ENCODE measurements around the gene DNAJC27.

The DNAJC27 gene

DNA sequence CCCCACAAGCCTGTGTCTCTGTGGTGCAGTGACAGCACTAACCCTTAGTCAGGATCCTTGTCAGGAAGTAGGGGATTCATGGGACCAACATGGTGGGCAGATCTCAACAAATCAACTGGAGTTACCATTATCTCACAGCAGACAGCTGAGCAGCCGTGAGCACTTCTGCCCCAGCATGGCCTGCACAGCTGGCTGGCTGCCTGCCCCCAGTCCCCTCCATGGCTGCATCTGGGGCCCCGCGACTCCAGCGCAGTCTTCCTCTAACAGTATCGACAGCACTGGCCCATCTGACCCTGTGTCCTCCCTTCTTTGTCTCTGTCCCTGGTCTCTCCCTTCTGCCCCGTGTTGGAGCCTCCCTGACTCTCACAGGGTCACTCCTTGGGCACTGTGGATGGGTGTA is 47.0 kb downstream of the DNAJC27 start:
- no peak for DNase-seq

DNA sequence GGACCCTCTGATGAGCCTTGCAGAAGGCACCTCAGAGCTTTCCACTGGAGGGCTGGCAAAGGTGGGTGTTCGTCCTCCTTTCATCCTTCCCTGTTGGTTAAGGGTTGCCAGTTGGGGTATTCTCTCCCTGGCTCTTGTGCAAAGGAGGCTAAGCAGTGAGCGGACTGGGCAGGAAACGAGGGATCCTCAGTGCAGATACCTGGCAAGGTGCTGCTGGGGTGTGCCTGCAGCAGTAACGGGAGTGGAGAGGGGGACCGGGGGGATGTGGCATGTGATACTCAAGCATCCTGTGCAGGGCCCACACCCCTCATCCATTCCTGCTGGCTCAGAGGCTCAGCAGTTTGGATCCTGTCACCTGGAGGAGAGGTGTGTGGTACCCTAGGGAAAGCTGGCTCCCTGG is 47.5 kb downstream of the DNAJC27 start:
- DNase-seq: no peak

DNA sequence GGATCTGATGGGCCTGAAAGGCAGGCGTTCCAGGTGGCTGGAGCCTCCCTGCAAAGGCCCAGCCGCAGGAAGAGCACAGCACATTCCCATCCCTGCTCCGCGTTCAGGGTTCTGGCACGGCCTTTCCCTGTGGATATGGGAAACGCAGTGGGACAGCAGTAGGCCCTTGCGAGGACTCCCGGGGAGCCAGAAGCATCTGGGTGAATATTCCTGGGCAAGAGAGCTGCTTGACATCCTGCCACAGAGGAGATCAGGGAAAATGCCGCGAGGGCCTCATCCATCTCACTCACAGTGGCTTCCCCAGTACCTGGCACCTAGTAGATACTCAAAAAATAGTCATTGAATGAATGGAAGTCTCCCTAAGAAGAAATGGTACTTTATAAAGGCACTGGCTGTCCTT is 48.6 kb downstream of the DNAJC27 start:
- no peak for DNase-seq

DNA sequence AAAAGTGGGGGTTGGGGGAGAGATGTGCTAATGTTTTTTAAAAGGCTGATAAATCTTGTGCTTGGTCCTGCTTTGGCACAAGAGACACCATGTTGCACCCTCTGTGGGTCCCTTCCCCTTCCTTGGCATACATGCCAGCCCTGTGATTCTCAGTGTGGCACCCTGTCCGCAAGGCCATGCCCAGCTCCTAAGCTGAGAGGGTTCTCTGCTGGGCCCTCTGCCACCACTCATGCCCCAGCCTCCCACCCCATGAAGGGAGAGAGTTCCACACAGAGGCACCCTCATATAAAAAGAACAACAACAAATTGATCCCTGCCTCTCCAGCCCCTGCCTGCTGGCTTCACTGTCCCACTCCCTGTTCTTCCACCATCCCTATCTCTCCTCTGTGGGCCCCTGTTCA is 49.2 kb downstream of the DNAJC27 start:
- DNase-seq: no peak

DNA sequence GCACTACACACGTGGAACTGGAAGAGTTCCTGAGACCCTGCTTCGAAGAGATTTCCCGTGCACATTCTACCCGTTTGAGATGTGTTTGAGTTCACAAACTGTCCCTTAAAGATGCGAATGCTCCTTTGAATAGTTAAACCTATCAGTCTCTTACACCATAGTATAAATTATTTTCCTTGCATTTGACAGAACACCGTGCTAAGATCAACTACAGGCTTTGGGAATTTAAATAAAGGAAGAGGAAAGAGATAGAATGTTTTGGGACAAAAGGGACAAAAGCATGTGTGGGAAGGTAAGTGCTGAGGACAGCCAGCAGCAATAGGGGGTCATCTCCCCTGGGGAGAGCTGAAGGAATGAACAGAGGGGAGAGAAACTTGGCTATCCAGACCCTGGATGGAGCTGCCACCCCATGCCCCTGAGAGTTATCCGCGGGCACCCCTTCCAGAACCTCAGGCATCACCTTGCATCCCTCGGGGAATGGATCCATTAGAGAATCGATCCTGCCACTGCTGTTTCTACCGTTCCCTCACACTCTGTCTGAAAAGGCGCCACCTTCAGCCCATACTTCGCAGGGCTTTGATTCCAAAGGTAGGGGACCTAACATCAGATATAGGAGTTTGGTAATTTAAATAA is 50.8 kb downstream of the DNAJC27 start:
- DNase-seq: peak; percentile 21

DNA sequence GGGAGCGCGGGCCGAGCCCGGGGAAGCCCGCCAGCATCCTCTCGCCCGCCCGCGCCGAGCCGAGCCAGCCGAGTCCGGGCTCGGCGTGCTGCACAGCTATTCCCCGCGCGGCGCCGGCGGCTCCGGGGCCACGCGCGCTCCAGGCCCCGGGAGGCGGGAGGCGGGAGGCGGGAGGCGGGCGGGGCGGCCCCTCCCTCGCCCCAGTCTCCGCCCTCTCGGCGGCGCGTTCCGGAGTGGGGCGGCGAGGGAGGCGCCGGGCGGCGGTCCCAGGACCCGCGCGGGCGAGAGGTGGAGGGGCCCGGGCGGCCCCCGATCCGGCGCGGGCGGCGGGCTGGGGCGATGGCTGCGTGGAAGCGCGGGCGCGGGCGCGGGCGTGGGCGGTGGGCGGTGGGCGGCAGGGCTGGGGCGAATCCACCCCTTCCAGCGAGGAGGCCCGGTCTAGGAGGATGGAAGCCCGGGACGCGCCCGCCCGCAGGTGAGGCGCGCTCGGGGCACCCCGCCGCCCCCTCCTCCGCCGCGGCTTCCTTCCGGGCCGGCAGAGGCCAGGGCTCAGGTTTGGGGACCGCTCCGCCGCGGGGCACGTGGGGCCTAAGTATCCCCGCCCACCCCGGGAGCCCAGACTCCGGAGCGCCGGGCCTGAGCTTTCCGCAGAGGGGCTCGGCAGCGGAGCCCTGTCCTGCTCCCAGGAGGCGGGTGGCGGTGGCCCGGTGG is 51.5 kb downstream of the DNAJC27 start, which contains the start of gene ADCY3:
Gene ADCY3 (minus strand): TSS at position 140 of the 711 bp plus-strand sequence. CDS start 1,250 bp downstream, outside the sequence.
- DNase-seq: peak; percentile 26

DNA sequence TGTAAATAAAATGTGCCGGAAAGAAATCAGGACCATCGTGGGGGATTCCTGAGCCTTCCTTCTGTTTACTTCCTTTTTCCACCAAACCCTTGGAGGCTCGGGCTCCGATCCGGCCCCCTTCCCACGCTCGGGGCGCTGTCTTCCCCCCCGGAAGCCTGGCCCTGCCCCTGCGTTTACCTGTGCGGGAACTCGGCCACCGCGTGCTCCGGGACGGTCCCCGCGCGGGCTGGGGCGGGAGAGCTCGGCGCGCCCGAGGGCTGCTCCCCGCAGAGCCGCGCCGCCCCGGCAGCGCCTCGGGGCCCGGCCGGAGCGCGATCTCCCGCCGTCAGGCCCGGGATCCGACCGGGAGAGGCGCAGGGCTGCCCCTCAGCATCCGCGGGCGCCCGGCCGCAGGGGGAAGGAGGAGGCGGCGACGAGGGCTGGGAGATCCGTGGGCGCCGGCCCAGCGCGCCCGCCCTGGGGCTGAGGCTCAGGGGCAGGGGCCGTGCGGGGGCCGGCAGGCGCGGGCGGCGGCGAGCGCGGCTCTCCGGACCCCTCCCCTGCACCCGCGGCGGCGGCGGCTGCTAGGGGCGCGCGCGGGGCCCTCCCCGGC is 52.2 kb downstream of the DNAJC27 start:
- DNase-seq: no peak

DNA sequence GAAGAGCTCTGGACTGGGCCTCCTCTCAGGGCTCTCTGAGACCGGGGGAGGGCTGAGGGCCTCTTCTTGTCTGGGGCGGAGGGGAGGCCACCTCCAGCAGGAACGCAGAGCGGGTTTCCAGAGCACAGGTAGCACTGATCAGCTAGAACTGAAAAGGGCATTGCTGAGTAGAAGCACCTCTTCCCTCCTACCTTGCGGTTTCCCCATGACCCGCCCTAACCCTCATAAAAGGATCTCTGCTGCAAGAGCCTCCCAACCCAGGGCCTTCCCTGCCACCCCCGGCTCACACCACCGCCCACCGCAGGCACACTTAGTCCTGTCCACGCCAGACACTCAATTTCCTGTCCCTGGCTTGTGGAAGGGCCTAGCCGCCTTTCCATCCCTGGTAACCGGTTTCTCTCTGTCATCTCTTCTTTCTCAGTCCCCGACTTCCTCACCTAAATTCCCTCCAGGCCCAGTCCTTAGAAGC is 52.7 kb downstream of the DNAJC27 start:
- DNase-seq: no peak

DNA sequence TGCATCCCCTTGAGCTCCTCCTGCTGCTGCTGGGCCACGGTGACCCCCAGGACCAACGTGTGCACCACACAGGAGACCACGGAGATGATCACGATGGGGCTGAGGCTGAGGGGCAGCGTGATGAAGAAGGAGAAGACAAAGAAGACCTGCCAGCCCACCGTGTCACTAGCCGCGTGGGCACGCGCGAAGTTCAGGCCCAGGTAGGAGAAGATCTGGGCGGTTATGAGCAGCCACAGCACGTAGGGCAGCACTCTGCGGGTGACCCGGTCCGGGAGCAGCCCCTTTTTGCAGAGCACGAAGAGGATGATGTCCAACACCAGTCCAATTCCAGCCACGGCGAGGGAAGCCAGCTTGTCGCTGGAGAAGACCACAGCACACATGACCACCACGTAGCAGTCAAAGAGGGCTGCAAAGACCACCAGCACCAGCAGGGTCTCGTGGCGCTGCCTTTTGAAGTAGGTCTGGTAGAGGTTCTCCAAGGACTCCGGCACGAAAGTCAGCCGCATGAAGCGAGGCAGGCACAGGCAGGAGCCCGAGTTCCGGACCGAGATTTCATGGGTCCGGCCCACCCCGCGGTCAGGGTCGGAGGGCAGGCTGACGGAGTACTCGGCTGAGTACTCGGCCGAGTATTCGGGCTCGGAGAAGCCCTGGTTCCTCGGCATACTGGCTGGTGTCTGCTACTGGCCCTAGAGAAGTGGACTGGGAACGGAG is 53.3 kb downstream of the DNAJC27 start:
- DNase-seq: no peak

DNA sequence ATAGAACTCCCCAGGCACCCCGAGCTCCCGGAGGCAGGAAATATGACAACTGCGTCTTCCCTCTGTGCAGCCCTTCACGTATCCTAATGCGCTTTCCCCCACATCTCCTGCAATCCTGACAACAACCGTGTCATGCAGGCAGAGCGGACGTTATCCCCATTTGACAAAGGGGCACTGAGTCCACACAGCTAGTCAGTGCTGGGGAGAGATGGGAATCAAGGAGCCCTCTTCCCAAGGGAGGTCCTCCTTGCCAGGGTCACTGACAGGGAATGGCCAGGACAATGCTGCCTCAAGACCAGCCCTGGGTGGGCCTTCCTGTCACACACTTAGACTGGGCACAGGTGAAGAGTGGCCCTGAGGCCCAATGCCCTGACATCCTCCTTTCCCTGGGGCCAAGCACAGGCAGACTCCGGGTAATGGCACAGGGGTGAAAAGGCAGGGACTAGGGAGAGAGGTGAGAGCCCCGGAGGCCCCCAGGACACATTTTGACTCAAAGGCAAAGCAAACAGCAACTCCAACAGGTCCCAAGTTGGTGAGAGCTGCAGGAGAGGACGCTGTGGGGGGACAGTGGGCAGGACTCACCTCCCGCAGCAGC is 53.9 kb downstream of the DNAJC27 start:
- no peak for DNase-seq

DNA sequence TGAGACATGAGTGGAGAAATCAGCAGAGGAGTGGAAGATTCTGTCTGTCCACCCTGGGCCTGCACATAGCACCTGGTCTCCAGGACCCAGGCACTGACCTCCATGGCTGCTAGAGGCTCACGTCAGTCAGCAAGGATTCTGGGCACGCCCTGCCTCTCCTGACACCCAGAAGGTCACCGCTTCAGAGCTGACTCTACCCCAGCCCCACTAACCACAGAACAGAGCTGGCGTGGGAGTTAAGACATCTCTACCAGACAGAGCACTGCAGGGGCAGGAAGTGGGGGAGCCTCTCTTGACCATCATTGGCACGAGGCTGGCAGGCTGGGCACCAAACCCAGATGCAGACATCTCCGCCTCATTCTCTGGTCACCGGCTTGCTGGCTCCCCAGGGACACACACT is 54.7 kb downstream of the DNAJC27 start:
- DNase-seq: no peak

DNA sequence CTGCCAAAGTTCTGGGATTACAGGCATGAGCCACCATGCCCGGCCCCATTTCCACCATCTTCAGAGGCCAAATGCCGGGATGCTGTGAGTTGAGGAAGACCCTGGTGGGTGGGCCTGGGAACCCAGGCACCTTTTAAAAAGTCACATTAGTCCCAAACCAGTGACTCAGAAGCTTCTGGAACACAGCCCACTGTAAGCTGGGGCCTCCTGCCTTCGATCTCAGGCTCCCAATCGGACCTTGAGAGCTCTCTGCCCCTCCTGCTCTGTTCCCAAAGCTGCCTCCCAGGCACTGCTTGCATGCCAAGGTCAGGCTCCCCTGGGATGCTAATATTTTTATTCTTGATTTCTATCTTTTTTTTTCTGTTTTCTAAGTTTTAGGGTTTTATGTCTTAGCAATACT is 56.0 kb downstream of the DNAJC27 start:
- DNase-seq: no peak

DNA sequence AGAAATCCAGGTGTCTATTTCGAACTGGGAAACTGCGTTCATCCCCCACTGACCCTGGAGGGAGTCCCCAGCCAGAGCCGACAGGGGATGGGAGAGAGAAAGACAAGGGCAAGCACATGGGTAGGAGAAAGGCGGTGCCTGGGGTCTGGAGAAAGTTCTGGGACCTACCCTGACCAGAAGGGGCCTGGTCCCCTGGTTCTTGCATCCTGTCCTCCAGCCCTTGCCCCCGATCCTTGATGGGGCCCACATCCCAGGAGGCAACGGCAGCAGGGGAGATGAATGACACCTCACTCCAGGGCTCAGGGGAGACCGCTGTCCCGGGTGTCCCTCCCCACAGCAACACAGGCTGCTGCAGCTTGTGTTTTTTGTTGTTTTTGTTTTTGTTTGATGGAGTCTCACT is 56.6 kb downstream of the DNAJC27 start:
- DNase-seq: no peak

DNA sequence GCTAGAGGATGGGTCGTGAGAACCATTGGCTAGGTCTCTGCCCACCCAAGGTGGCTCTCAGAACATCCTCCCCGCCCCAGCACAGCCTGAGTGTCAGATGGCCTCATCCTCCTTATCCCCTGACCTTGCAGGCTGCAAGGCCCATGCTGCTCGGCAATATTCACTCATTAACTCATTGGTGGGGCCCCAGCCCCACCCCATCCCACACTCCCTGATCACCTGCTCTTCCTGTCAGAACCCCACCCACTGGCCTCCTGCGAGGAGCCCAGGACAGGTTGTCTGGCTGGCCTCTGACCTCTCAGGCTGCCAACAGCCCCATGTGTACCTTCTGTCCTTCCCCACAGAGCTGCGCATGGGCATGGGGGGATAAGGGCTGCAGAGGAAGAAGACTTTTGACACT is 57.0 kb downstream of the DNAJC27 start:
- no peak for DNase-seq

DNA sequence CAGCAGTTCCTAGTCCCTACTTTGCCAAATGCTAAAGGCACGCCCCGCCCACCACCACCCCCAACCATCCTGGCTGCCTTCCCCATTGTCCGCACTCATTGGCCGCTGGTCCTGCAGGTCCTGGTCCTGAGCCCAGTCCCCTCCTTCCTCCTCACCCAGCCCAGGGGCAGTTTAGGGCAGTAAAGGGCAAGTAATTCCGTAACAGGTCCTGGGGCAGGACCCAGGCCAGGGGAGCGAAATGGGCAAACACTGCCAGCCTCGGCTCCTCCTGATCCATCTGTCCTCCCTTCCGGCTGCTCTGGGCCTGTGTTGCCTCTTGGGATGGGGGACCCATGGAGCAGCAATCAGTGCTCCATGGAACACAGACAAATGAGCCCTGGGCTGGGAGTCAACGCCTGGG is 57.8 kb downstream of the DNAJC27 start:
- DNase-seq: no peak

DNA sequence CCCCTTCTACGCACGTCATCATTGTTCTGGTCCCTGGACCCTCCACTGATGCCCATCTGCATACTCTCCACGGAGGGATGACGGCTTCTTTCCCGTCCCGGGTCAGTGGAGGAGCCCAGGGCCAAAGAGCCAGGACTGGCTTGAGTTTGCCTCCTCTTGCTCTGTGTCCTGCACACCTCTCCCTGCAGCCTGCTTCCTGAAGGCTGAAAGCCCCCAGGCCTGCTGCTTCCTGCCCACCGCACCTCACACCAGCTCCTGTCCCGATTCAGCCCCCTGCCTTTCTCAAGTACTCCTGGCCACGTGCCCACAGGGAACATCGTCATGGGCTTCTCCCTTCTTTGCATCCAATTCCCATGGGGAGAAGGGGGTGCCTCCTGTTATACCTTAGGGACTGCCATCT is 58.8 kb downstream of the DNAJC27 start:
- no peak for DNase-seq

DNA sequence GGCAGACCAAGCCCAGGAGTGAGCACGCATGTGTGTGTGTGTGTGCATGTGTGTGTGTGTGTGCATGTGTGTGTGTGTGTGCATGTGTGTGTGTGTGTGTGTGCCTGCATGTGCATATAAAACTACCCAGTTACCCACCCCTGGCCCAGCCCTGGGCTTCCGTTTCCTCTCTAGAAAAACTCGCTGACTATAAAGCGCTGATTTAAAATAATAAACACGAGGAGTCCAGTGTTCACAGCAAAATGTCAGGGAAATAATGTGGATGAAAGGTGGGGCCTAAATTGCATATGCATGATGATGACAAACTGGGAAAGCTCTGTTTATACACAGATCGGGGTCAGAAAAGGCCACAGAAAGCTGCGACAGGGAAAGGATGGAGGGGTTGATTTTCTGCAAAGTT is 59.2 kb downstream of the DNAJC27 start:
- DNase-seq: no peak

DNA sequence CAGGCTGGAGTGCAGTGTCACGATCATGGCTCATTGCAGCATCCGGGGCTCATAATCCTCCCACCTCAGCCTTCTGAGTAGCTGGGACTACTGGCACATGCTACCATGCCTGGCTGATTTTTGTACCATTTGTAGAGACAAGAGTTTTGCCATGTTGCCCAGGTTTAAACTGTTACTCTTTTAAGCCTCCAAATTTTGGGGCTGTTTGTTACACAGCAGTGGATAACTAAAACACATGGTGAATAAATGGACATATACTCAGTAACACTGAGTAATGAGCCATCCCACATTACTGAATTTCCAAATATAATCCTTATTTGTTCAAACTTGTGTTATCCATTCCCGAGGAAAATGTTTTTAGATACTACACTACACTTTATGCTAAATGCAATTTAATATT is 61.5 kb downstream of the DNAJC27 start:
- DNase-seq: no peak

DNA sequence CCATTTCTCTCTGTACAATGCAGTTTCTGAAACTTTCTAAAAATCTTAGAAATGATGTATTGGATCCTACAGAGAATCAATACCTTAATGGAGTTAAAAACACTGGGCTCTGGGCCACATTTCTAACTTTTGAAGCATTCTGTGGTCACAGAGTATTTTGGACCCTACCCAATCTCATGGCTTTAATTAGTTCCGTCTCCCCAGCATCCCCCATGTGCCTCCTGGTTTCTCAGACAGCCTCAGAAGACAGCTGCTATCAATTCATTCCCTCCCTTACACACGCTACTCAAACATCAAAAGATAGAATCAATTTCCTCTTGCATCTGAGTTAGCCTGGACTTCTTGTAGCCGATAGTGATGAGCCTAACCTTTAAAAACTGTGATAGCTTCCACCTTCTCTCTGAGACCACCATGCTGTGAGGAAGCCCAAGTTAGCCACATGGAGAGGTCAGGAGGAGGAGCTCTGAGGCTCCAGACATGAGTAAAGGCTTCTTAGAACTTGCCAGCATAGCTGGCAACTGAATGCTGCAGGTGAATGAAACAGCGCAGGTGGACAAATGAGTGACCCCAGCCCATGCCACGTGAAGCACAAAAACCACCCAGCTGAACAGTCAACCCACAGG is 62.1 kb downstream of the DNAJC27 start:
- no peak for DNase-seq

DNA sequence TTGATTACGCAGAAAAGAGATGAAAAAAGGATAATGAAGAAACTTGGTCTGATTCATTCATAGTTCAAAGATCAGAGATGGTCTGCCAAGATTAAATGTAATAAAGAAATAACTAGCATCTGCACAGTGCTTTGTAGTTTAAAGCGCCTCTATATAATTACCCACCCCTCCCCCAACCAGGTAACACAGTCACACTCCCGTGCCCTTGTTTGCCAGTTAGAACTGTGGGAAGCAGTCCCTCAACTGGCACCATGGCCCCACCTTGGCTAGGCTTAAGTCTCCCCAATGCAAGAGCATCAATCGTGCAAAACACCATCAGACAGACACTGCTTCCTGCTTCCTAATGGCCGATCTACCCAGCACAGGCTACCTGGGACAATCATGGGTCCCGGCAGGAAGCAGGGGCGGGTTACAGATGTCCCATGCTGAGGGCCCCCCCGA is 63.3 kb downstream of the DNAJC27 start:
- DNase-seq: no peak

DNA sequence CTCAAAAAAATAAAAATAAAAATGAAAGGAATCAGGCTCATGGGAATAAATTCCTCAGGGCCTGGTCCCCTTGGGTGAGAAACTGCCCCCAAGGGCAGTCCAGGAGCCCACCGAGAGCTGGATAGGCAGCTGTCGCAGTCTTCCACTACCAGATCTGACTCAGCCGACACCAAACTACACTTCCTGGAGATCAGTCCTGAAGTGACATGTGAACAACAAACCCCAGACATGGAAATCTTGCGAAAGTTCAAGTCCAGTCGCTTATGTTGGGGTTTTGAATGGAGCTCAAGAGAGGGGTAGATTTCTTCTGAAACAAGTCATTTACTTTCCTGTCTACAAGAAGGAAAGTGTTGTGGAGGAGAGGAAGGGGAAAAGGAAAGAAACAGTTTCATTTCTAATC is 64.6 kb downstream of the DNAJC27 start:
- DNase-seq: no peak

DNA sequence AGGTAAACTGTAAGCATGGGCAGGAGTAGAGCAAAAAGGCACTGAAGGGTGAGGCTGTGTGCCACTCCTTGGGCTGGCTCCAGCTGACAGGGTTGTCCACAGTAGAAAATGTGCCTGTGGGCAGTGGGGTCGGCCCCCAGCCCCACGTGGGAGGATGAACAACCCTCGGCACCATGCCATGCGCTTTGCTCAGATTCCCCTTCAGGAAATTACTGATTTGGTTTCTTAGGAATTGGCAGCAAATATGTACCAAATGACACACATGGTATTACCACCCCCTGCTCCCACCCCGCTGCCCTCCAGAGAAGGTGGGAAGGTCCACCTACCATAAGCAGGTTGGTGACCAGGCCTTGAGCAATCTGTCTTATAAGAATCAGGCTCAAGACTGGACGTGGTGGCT is 65.3 kb downstream of the DNAJC27 start:
- DNase-seq: no peak
